Measurements from ENCODE around the gene SLC52A1.

SLC52A1 gene

DNA sequence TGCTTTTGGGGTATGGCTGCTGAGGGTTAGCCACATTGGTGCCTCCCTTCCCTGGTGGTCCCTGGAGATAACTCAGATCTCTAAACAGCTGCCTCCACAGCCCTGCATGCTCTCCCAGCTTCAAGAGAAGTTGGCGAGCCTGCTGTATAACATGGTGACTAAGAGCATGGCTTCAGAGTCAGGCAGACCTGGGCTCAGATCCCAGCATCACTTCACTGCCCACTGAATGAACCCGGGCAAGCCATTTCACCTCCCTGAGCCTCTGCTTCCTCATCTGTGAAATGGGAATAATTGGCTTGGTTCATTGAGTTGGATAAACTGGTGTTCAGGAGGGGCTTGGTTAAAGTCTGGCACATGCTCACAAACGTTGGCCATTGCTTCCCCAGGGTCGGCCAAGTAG lies 20.9 kb downstream of the SLC52A1 start:
- no peak overlapping the region for H3K27ac ChIP-seq
- TF ChIP-seq, protein P1, sequence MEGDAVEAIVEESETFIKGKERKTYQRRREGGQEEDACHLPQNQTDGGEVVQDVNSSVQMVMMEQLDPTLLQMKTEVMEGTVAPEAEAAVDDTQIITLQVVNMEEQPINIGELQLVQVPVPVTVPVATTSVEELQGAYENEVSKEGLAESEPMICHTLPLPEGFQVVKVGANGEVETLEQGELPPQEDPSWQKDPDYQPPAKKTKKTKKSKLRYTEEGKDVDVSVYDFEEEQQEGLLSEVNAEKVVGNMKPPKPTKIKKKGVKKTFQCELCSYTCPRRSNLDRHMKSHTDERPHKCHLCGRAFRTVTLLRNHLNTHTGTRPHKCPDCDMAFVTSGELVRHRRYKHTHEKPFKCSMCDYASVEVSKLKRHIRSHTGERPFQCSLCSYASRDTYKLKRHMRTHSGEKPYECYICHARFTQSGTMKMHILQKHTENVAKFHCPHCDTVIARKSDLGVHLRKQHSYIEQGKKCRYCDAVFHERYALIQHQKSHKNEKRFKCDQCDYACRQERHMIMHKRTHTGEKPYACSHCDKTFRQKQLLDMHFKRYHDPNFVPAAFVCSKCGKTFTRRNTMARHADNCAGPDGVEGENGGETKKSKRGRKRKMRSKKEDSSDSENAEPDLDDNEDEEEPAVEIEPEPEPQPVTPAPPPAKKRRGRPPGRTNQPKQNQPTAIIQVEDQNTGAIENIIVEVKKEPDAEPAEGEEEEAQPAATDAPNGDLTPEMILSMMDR (conservative IDR thresholded peaks at IDR 0.05) = no peak

DNA sequence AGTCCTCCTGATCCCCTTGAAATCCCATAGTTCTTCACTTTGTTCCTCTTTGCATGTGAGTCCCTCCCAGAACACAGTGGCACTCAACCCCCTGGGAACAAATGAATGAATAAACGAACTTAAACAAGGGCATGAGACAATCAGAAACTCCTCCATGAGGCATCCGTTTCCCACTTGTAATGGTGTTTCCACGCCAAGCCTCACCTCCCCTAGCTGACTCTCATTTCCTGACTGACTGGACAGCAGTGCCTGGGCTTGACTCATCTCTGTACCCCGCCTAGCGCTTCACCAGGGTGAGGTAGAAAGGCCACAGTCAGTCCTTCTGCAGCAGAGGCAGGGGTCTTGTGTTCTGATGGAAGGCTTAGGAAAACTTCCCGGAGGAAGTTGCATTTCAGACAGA lies 23.3 kb downstream of the SLC52A1 start:
- TF ChIP-seq, protein P1 (conservative IDR thresholded peaks at IDR 0.05) = no peak
- H3K27ac ChIP-seq = no peak overlapping the region

GRCh38 chr17:5003214-5003867 lies 31.9 kb downstream of the SLC52A1 start:
- no peak overlapping the region for H3K27ac ChIP-seq
- TF ChIP-seq, protein P1 (conservative IDR thresholded peaks at IDR 0.05) = no peak

GRCh38 chr17:5002121-5002788 lies 33.0 kb downstream of the SLC52A1 start:
- H3K27ac ChIP-seq = no peak overlapping the region
- TF ChIP-seq, protein P1 (conservative IDR thresholded peaks at IDR 0.05) = no peak

- TF ChIP-seq, protein P1 (conservative IDR thresholded peaks at IDR 0.05) = no peak
- H3K27ac ChIP-seq = no peak overlapping the region
Measured at GRCh38 chr17:5000237-5000639, 35.0 kb downstream of the SLC52A1 start.

- H3K27ac ChIP-seq = peak overlapping the region; percentile 68
- TF ChIP-seq, protein P1 (conservative IDR thresholded peaks at IDR 0.05) = no peak
Measured at GRCh38 chr17:4999430-5000093, 35.7 kb downstream of the SLC52A1 start.

DNA sequence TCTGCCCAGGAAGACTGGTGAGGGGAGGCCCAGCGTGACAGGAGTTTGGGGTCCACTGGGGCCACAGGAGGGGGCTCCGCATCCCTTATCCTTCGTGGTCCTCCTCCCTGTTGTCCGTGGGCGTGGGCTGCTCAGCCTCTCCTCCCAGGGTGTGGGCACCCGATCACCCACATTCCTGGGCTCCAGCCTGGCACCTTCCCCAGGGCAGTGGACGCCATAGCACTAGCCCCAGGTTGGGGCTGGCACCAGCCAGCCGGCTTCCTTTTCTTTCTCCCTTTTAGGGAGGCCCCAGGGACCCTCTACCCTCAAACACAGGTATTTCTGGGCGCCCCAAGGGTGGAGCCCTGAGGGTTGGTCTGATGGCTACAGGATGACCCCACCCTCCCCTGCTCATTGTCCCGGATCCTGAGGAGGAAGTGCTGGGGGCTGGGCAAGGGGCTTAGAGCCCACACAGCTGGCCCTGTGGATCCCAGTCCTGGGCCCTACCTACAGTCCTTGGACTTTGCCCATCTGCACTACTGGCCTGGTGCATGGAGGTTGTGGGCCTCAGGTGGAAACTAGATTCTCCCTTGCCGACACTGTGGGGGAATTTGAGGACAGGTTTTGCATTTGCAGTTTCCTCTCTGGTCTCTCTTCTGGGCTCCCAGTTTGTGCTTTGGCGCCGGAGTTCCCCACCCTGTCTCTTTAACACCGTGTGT lies 36.3 kb downstream of the SLC52A1 start:
- peak overlapping the region; percentile 68 for H3K27ac ChIP-seq
- TF ChIP-seq, protein P1 (conservative IDR thresholded peaks at IDR 0.05) = no peak
